ENCODE measurements around the gene GLOD4. TPM values are rescaled to one million over a fixed set of nuclear protein-coding genes. Genes with fewer than 3 reads are reported as not detected.

Gene GLOD4
- total and polyA plus RNA-seq, 7 experiments from 2014 or later, result 60.1 to 102 (median 78.9) TPM

DNA sequence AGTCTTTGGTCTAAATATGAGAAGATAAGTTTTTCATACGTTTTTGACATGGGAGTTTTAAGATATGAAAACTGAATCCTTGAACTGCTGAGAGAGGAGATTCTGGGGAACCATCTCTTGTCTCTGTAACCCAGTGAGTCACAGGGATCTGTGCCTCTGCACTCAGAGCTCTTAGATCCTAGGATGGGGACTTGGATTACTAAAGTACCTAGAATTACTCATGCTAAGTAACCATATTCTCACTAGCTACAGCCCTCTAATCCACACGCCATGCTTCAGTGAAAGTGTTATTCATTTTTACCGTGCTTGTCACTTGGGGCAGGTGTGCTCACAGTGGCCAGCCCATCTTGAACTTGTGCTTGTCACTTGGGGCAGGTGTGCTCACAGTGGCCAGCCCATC, 2.1 kb upstream of the GLOD4 start:
- H3K27me3 Mint-ChIP-seq, result no peaks in the 10 kb centered on the region
- intact Hi-C loops (cut with micrococcal nuclease), result no loop called here
- H3K36me3 Mint-ChIP-seq, result peaks cover 0 to 9% (median 7%) of the 10 kb centered on the region in 5 donors
- CTCF ChIA-PET, result no interaction called here
- POLR2A ChIA-PET, result no interaction called here
- ATAC-seq (no peak), DNase-seq (no peak)
- H3K27ac Mint-ChIP-seq, result peak overlapping the region in 5 of 9 donors; percentile 15 to 58 (median 43)
- Histone ChIP-seq H3K4me1 (ENCODE audit: control insufficient read depth in 2 of 2, insufficient read depth in 2 of 2, low read length in 2 of 2) (peaks cover 16 to 24% of the 10 kb centered on the region in 2 donors), H3K36me3 (ENCODE audit: control insufficient read depth in 2 of 3, insufficient read depth in 3 of 3, low read length in 3 of 3) (peaks cover 0 to 36% (median 3%) of the 10 kb centered on the region in 3 experiments), H3K4me3 (ENCODE audit: low read length) (no peak overlapping the region), H3K9me3 (ENCODE audit: control insufficient read depth in 2 of 3, low read length in 3 of 3) (no peaks in the 10 kb centered on the region), H3K27ac (ENCODE audit: low read depth, low read length) (no peak overlapping the region), H3K27me3 (ENCODE audit: control insufficient read depth in 2 of 2, insufficient read depth in 2 of 2, low read length in 2 of 2) (no peaks in the 10 kb centered on the region)
- peaks cover 0 to 10% (median 0%) of the 10 kb centered on the region in 11 donors for H3K9me3 Mint-ChIP-seq
- peak overlapping the region; percentile 12 to 98 (median 96) for H3K4me3 Mint-ChIP-seq
- peaks cover 13 to 49% (median 38%) of the 10 kb centered on the region in 7 donors for H3K4me1 Mint-ChIP-seq

DNA sequence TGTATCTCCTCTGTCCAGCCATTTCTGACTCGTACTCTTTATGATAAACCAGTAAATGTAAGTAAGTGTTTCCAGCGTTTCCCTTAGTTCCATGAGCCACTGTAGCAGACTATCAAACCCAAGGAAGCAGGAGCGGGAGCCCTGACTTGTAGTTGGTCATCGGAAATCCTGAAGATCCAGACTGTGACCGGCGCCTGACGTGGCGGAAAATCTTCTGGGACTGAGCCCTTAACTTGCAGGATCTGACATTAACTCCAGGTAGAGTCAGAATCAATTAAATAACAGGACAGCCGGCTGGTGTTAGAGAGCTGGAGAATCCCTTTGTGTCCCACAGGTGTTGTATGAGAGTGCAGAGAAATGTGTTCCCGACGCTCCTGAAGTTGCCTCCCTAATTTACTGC, 4.0 kb downstream of the GLOD4 start:
- intact Hi-C loops (cut with micrococcal nuclease), result no loop called here
- H3K9me3 ChIP-seq (ENCODE audit: control insufficient read depth in 2 of 3, low read length in 3 of 3), result no peaks in the 10 kb centered on the region
- H3K4me1 ChIP-seq (ENCODE audit: control insufficient read depth in 2 of 2, insufficient read depth in 2 of 2, low read length in 2 of 2), result peaks cover 12 to 17% of the 10 kb centered on the region in 2 donors
- DNase-seq, result no peak
- Mint-ChIP-seq H3K27ac (no peak overlapping the region), H3K36me3 (peaks cover 9 to 47% (median 25%) of the 10 kb centered on the region in 5 donors), H3K9me3 (peaks cover 0 to 10% (median 0%) of the 10 kb centered on the region in 11 donors), H3K4me1 (peaks cover 8 to 40% (median 26%) of the 10 kb centered on the region in 7 donors), H3K27me3 (no peaks in the 10 kb centered on the region), H3K4me3 (no peak overlapping the region)
- CTCF ChIA-PET, result interaction anchor here (1.1 kb wide), 1 partner anchor 25 kb away, joined by 3 read pairs; no protein-coding TSS in a partner anchor
- POLR2A ChIA-PET, result interaction anchor here (0.6 kb wide), 1 partner anchor 65 kb away, joined by 6 read pairs; no protein-coding TSS in a partner anchor
- H3K27ac ChIP-seq (ENCODE audit: low read depth, low read length), result no peak overlapping the region
- H3K36me3 ChIP-seq (ENCODE audit: control insufficient read depth in 2 of 3, insufficient read depth in 3 of 3, low read length in 3 of 3), result peaks cover 14 to 63% (median 19%) of the 10 kb centered on the region in 3 experiments
- no peak for ATAC-seq
- no peaks in the 10 kb centered on the region for H3K27me3 ChIP-seq (ENCODE audit: control insufficient read depth in 2 of 2, insufficient read depth in 2 of 2, low read length in 2 of 2)
- no peak overlapping the region for H3K4me3 ChIP-seq (ENCODE audit: low read length)

DNA sequence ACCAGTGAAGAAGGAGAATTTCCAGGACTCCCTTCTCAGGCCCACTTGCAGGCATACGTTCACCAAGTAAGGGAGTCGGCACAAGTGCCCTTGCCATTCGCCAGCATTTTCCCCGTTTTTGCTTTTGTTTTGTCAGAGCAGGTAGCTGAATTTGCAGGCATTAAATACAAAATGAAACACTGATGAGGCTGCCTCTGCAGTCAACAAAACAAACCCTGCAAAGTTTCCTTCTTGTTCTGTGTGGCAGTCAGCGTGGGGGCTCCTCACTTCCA, 7.8 kb downstream of the GLOD4 start:
- Mint-ChIP-seq H3K27ac (peak overlapping the region in 1 of 9 donors; percentile 53), H3K4me1 (peaks cover 0 to 20% (median 12%) of the 10 kb centered on the region in 7 donors), H3K27me3 (no peaks in the 10 kb centered on the region), H3K9me3 (no peaks in the 10 kb centered on the region), H3K36me3 (peaks cover 16 to 66% (median 37%) of the 10 kb centered on the region in 5 donors), H3K4me3 (peak overlapping the region in 1 of 10 donors; percentile 51)
- no peaks in the 10 kb centered on the region for H3K27me3 ChIP-seq (ENCODE audit: control insufficient read depth in 2 of 2, insufficient read depth in 2 of 2, low read length in 2 of 2)
- peaks cover 28 to 78% (median 41%) of the 10 kb centered on the region in 3 experiments for H3K36me3 ChIP-seq (ENCODE audit: control insufficient read depth in 2 of 3, insufficient read depth in 3 of 3, low read length in 3 of 3)
- no peaks in the 10 kb centered on the region for H3K9me3 ChIP-seq (ENCODE audit: control insufficient read depth in 2 of 3, low read length in 3 of 3)
- POLR2A ChIA-PET, result no interaction called here
- H3K4me3 ChIP-seq (ENCODE audit: low read length), result no peak overlapping the region
- DNase-seq, result no peak
- no peaks in the 10 kb centered on the region for H3K4me1 ChIP-seq (ENCODE audit: control insufficient read depth in 2 of 2, insufficient read depth in 2 of 2, low read length in 2 of 2)
- intact Hi-C loops (cut with micrococcal nuclease), result no loop called here
- no peak for ATAC-seq
- CTCF ChIA-PET, result interaction anchor here (0.6 kb wide), 1 partner anchor 207 kb away, joined by 4 read pairs; no protein-coding TSS in a partner anchor
- no peak overlapping the region for H3K27ac ChIP-seq (ENCODE audit: low read depth, low read length)

DNA sequence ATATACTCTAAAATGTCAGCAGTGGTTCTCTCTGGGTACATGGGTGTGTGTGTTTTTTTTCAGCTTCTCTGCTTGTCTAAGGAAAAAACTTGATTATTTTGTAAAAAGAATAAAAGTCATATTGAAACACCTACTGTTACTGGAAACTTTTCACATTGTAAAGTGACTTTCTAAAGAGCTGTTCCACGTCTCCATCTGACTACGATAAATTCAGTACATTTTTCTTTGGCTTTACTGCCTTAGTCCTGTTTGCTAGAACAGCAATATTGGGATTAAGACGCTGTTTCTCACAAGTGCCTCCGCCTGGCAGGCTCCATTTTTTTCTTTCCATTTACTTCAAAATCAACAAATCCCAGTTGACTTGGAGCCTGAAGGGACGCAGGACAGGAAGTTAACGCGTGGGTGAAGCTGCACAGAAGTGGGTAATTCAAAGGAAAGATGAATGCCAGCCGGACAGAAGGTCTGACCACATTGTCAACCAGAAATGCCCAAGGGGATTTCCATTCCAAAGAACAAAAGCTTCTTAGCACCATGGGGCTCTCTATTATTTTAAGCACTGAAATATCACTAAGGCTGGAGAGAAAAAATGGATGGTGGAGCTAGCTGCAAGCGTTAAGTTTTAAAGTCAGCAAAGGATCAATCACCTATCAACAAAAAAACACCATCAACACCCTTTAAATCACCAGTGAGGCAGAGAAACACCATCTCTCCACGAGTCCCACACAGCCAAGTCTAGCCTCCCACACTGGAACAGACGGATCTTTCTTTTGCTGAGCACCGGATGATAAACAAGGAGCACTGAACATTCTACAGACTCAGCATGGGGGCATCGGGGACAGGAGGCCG, 8.4 kb downstream of the GLOD4 start:
- no peak overlapping the region for H3K4me3 ChIP-seq (ENCODE audit: low read length)
- peak overlapping the region in 1 of 10 donors; percentile 51 for H3K4me3 Mint-ChIP-seq

DNA sequence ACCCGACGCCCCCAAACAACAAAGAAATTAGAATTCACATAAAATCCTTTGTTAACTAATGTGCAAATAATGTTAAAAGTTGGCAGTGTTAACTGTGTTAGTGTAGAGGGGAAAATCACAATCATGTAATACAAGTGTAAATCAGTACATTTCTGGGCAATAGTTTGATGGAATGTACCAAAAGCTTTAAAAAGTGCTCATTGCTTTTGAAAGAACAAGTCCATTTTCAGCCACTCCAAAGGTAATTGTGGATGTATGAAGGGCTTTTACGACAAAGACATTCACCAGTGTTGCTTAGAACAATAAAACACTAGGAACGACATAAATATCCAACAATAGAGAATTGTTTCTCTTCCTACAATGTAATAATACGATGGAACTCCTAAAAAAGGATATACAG, 9.1 kb downstream of the GLOD4 start:
- Mint-ChIP-seq H3K36me3 (peaks cover 16 to 68% (median 40%) of the 10 kb centered on the region in 5 donors), H3K27me3 (no peaks in the 10 kb centered on the region), H3K4me1 (peaks cover 0 to 20% (median 7%) of the 10 kb centered on the region in 7 donors), H3K9me3 (no peaks in the 10 kb centered on the region), H3K27ac (no peak overlapping the region), H3K4me3 (no peak overlapping the region)
- Histone ChIP-seq H3K4me3 (ENCODE audit: low read length) (no peak overlapping the region), H3K9me3 (ENCODE audit: control insufficient read depth in 2 of 3, low read length in 3 of 3) (no peaks in the 10 kb centered on the region), H3K27ac (ENCODE audit: low read depth, low read length) (no peak overlapping the region), H3K27me3 (ENCODE audit: control insufficient read depth in 2 of 2, insufficient read depth in 2 of 2, low read length in 2 of 2) (no peaks in the 10 kb centered on the region), H3K4me1 (ENCODE audit: control insufficient read depth in 2 of 2, insufficient read depth in 2 of 2, low read length in 2 of 2) (no peaks in the 10 kb centered on the region), H3K36me3 (ENCODE audit: control insufficient read depth in 2 of 3, insufficient read depth in 3 of 3, low read length in 3 of 3) (peaks cover 30 to 76% (median 48%) of the 10 kb centered on the region in 3 experiments)
- ATAC-seq (no peak), DNase-seq (no peak)
- POLR2A ChIA-PET, result no interaction called here
- CTCF ChIA-PET, result no interaction called here
- intact Hi-C loops (cut with micrococcal nuclease), result no loop called here

More for the DNA sequence above, 8.4 kb downstream of the GLOD4 start:
- DNase-seq (no peak), ATAC-seq (no peak)
- intact Hi-C loops (cut with micrococcal nuclease), result no loop called here
- H3K27me3 ChIP-seq (ENCODE audit: control insufficient read depth in 2 of 2, insufficient read depth in 2 of 2, low read length in 2 of 2), result no peaks in the 10 kb centered on the region
- H3K4me1 ChIP-seq (ENCODE audit: control insufficient read depth in 2 of 2, insufficient read depth in 2 of 2, low read length in 2 of 2), result no peaks in the 10 kb centered on the region
- Mint-ChIP-seq H3K9me3 (no peaks in the 10 kb centered on the region), H3K4me1 (peaks cover 0 to 20% (median 9%) of the 10 kb centered on the region in 7 donors), H3K36me3 (peaks cover 16 to 70% (median 42%) of the 10 kb centered on the region in 5 donors), H3K27ac (peak overlapping the region in 2 of 9 donors; percentile 23 to 53), H3K27me3 (no peaks in the 10 kb centered on the region)
- no peaks in the 10 kb centered on the region for H3K9me3 ChIP-seq (ENCODE audit: control insufficient read depth in 2 of 3, low read length in 3 of 3)
- POLR2A ChIA-PET, result no interaction called here
- H3K27ac ChIP-seq (ENCODE audit: low read depth, low read length), result no peak overlapping the region
- CTCF ChIA-PET, result interaction anchor here (0.6 kb wide), 1 partner anchor 207 kb away, joined by 4 read pairs; no protein-coding TSS in a partner anchor
- peaks cover 30 to 81% (median 47%) of the 10 kb centered on the region in 3 experiments for H3K36me3 ChIP-seq (ENCODE audit: control insufficient read depth in 2 of 3, insufficient read depth in 3 of 3, low read length in 3 of 3)

DNA sequence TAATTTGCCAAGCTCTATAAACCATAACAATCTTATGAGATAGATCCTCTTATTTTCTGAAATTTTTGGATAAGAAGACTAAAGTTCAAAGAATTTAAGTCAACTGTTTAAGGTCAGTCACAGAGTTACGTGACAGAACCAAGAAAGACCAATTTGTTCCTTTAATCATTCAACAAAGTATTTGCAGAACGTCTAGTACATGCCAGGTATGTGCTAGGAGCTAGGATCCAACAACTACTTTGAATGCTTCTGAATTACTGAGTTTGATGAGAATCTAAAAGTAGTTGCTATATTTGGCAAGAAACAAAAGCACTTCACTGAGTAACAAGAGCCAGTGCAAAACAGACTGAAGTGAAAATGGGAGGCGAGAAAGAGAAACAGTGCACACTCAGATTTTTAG, 15.0 kb downstream of the GLOD4 start:
- no peaks in the 10 kb centered on the region for H3K27me3 ChIP-seq (ENCODE audit: control insufficient read depth in 2 of 2, insufficient read depth in 2 of 2, low read length in 2 of 2)
- H3K27ac Mint-ChIP-seq, result peak overlapping the region in 3 of 9 donors; percentile 33 to 41 (median 35)
- no peak overlapping the region for H3K4me3 ChIP-seq (ENCODE audit: low read length)
- H3K4me1 Mint-ChIP-seq, result peaks cover 0 to 1% (median 0%) of the 10 kb centered on the region in 7 donors
- peaks cover 16 to 69% (median 37%) of the 10 kb centered on the region in 3 experiments for H3K36me3 ChIP-seq (ENCODE audit: control insufficient read depth in 2 of 3, insufficient read depth in 3 of 3, low read length in 3 of 3)
- ATAC-seq, result no peak
- H3K27ac ChIP-seq (ENCODE audit: low read depth, low read length), result no peak overlapping the region
- ChIA-PET CTCF (no interaction called here), POLR2A (interaction anchor here (0.8 kb wide), 1 partner anchor 15 kb away, joined by 3 read pairs; the partner anchor contains the start of genes GLOD4 and MRM3)
- DNase-seq, result no peak
- H3K27me3 Mint-ChIP-seq, result no peaks in the 10 kb centered on the region
- no peaks in the 10 kb centered on the region for H3K4me1 ChIP-seq (ENCODE audit: control insufficient read depth in 2 of 2, insufficient read depth in 2 of 2, low read length in 2 of 2)
- H3K4me3 Mint-ChIP-seq, result no peak overlapping the region
- H3K9me3 Mint-ChIP-seq, result no peaks in the 10 kb centered on the region
- intact Hi-C loops (cut with micrococcal nuclease), result no loop called here
- no peaks in the 10 kb centered on the region for H3K9me3 ChIP-seq (ENCODE audit: control insufficient read depth in 2 of 3, low read length in 3 of 3)
- peaks cover 14 to 46% (median 34%) of the 10 kb centered on the region in 5 donors for H3K36me3 Mint-ChIP-seq
